GM08714 (cell line): ENCODE measurements around the gene ALK.
"Not testable (repeated sequence)": the region's sequence is repeated elsewhere in the genome, so short reads cannot be mapped to it uniquely, and the experiment has no call there.

Experiments used
- H3K4me3 ChIP-seq: fragments of 200-500 bp; sonication (Bioruptor generic); 2 replicates; pipeline ENCODE4 v1.5.1; 2014; ENCODE audit warnings: mild to moderate bottlenecking, low read length, inconsistent platforms
- ZNF274 ChIP-seq: IDR thresholded peaks from 2 replicates; pipeline ENCODE4 v1.6.1; 2012; ENCODE audit warnings: mild to moderate bottlenecking, low read depth, low read length

Gene ALK

DNA sequence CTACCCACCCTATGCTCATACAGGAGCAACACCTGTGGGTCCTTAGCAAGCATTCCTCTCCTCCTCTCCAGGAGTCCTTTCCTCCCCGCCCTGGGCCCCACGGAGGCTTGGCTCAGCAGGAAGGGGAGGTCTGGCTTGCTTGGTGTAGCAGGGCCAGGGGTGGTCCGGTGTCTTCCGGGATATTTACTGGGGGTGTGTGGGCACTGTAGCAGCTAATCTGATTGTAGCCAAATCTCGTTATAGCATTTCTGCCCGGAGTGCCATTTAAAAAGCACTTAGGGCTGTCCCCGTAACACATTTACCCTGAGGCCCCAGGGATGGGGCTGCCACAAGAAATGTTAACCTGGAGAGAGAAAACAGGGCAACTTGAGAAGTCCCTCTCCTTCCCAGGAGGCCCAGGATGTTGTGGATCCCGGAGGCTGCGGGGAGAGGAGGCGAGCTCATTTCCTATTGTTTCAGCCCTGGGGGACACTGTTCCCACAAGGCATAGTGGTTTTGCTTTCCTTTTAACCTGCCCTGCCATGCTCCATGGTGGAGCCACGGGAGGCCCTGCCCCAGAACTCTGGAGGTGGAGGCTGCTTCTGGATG, 671.6 kb downstream of the ALK start:
- TF ChIP-seq ZNF274: no peak

DNA sequence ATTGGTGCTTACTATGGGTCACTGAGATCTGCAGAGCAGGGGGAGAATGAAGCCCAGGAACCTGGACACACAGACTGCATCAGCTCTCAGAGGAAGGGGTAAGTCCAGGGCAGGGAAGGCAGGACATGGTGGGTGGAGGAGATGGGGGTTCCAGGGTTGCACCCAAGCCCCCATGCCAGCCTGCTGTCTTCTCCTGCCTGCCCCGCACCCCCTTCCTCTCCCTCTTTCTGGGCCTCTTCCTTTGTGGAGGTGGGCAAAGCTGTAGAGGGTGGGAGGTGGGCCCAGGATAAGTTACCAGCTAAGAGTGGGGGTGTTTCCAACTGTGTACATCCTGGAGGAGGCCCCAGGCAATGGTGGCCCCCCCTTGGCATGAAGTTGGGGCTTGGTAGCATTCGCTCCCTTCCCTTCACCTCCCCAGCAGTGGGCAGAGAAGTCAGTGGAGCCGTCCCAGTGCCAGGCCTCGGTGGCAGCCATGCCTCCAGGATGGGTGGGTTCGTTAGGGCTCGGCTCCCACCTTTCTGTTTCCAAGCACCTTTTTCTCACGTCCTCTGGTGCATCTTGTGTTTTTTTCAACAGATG, 674.0 kb downstream of the ALK start:
- H3K4me3 ChIP-seq: no peak overlapping the region
- TF ChIP-seq ZNF274: no peak

More for the DNA sequence above, 671.6 kb downstream of the ALK start:
- no peak overlapping the region for H3K4me3 ChIP-seq

GRCh38 chr2:29246383-29247300, 674.7 kb downstream of the ALK start:
- TF ChIP-seq ZNF274: no peak
- no peak overlapping the region for H3K4me3 ChIP-seq

GRCh38 chr2:29245742-29246382, 675.5 kb downstream of the ALK start:
- H3K4me3 ChIP-seq: no peak overlapping the region
- TF ChIP-seq ZNF274: no peak

DNA sequence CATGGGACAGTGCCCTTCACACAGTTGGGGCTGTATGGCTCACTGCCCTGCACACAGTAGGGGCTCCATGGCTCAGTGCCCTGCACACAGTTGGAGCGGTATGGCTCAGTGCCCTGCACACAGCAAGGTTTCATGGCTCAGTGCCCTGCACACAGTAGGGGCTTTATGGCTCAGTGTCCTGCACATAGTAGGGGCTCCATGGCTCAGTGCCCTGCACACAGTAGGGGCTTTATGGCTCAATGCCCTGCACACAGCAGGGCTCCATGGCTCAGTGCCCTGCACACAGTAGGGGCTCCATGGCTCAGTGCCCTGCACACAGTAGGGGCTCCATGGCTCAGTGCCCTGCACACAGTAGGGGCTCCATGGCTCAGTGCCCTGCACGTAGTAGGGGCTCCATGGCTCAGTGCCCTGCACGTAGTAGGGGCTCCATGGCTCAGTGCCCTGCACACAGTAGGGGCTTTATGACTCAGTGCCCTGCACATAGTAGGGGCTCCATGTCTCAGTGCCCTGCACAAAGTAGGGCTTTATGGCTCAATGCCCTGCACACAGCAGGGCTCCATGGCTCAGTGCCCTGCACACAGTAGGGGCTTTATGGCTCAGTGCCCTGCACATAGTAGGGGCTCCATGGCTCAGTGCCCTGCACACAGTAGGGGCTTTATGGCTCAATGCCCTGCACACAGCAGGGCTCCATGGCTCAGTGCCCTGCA, 676.2 kb downstream of the ALK start:
- H3K4me3 ChIP-seq: not testable (repeated sequence)

DNA sequence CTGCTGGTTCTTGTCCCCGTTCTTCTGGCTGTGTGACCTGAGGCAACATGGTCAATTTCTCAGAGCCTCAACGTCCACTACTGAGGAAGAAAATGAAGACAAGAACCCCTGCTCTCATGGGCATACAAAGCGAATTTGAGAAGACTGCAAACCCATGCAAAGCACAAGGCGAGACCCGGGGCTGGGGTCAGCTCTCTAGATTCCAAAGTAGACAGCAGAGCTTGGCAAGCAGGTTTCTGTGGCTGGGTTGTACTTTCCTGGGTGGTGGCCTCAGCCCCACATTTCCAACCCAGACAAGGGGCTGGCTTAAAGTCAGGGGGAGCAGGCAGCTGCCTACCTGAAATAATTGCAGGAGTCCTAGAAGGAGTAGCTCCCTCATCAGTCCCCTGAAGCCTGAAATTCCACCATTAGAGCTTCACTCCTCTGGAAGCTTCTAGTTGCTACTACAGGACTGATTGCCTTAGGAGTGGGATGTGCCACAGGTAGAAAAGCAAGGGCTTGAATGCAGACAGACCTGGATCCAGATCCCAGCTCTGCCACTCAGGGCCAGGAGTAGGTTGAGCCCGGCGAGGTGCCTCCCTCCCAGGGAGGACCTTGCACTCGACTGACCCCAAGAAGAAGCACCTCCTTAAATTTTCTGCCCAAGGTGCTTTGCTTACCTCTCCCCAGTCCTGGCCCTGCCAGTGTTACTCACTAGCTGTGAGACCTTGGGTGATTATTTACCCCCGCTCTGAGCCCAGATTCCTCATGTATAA, 678.6 kb downstream of the ALK start:
- TF ChIP-seq ZNF274: no peak
- no peak overlapping the region for H3K4me3 ChIP-seq

DNA sequence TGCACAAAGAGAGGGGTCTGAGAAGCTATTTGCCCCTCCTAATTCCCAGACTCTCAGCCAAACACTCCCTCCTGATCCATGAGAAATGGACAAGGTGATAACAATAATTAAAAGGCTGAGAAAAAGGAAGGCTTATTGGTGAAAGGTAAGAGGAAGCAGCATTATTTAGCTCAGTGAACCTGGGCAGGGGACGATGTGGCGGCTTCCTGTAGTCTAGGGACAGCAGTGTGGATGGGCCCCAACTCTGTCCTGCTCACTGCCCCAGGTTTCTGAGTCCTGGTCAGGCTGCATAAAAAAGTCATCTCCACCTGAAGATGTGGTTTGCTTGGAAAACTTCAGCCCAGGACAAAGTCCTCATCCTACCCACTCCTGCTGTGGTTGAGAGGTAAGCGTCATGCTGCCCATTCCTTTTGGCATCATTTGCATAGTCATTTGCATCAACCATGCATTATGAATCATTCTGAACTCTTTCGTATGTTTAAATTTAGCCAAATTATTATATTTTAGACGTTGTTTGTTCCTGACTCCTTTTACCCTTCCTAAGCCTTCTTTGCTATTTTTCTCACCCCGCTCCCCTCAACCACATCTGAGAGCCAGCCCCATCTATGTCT, 679.3 kb downstream of the ALK start:
- no peak for TF ChIP-seq ZNF274
- no peak overlapping the region for H3K4me3 ChIP-seq

GRCh38 chr2:29241341-29241740, 680.0 kb downstream of the ALK start:
- no peak overlapping the region for H3K4me3 ChIP-seq
- TF ChIP-seq ZNF274: no peak

GRCh38 chr2:29240601-29241000, 680.8 kb downstream of the ALK start:
- TF ChIP-seq ZNF274: no peak
- no peak overlapping the region for H3K4me3 ChIP-seq

- TF ChIP-seq ZNF274: no peak
Observed at GRCh38 chr2:29239209-29239960, 682.0 kb downstream of the ALK start.

GRCh38 chr2:29238497-29238896, 682.9 kb downstream of the ALK start:
- no peak overlapping the region for H3K4me3 ChIP-seq
- TF ChIP-seq ZNF274: no peak

More at GRCh38 chr2:29239209-29239960, 682.0 kb downstream of the ALK start:
- no peak overlapping the region for H3K4me3 ChIP-seq

DNA sequence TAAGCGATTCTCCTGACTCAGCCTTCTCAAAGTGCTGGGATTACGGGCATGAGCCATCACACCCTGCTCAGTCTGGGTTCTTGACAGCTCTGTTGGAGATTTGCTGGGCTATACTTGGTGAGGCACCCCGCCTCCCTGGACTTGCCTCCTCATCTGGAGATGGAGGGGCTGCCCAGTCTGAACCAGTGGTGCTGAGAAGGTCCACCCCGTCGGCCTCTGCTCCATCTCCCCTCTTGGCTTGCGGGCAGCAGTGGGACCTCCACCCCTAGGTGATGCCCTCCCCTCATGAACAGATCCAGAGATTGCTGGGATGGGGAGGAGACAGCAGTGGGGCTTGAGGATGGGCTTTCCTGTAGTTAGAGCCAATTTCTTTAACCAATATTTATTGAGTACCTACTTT, 685.3 kb downstream of the ALK start:
- no peak overlapping the region for H3K4me3 ChIP-seq
- TF ChIP-seq ZNF274: no peak
